Measurements from ENCODE around the gene LRMDA. TPM values are rescaled to one million over a fixed set of nuclear protein-coding genes. Genes with fewer than 3 reads are reported as not detected.

Gene LRMDA
- total and polyA plus RNA-seq, 2 donors (not counting 3 experiments of a cell fraction or from before 2014, with no cell fraction given), result 9.7 to 18.0 TPM

DNA sequence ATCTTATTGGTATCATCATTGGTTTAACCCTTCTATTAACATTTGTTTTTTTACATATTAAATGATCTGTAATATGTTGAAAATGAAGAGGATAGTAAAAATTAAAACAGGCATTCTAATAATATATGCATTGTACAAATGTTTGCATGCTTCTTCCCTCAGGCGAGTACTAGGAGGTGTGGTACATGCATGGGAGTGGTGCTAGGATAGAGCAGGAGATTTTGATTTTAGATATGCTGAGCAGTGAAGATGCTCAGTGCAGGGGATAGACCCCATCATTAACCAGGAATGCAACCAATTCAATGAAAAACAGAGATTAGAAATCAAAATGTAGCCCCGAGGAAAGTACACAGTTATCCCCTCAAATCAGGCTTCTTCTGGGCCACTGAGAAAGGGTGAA is 916.4 kb downstream of the LRMDA start:
- Histone ChIP-seq H2AFZ (ENCODE audit: low read depth, low read length) (no peak overlapping the region), H3K4me3 (replicated peaks in 1 of 3; ENCODE audit: insufficient read depth in 1 of 3, low read depth in 1 of 3, low read length in 3 of 3) (no peak overlapping the region), H3K4me1 (ENCODE audit: control insufficient read depth, extremely low read depth, insufficient read depth, low read length) (peaks cover 14% of the 10 kb centered on the region), H3K9ac (replicated peaks; ENCODE audit: extremely low read depth, insufficient read depth, low read length) (no peak overlapping the region), H3K9me3 (replicated peaks; ENCODE audit: control insufficient read depth, insufficient read depth, low read length) (no peaks in the 10 kb centered on the region), H3K27me3 (ENCODE audit: control insufficient read depth in 2 of 2, insufficient read depth in 2 of 2, low read length in 2 of 2) (no peaks in the 10 kb centered on the region), H3K9me1 (replicated peaks; ENCODE audit: control insufficient read depth, extremely low read depth, insufficient read depth, low read length) (no peaks in the 10 kb centered on the region), H3K27ac (ENCODE audit: insufficient read depth, low read depth, low read length) (no peak overlapping the region), H3K36me3 (ENCODE audit: control insufficient read depth in 2 of 2, extremely low read depth in 1 of 2, insufficient read depth in 2 of 2, low read length in 2 of 2) (no peaks in the 10 kb centered on the region), H3K79me2 (ENCODE audit: control insufficient read depth, insufficient read depth, low read length) (no peaks in the 10 kb centered on the region), H3K4me2 (ENCODE audit: insufficient read depth, low read length) (no peak overlapping the region), H4K20me1 (replicated peaks; ENCODE audit: control insufficient read depth, extremely low read depth, insufficient read depth, low read length) (no peaks in the 10 kb centered on the region)
- ChIA-PET CTCF (no interaction called here), POLR2A (no interaction called here)
- FAIRE-seq, result no peak
- no peak for DNase-seq (ENCODE audit: low read depth, low spot score)
- TF ChIP-seq EZH2 (IDR thresholded peaks at IDR 0.05; ENCODE audit: borderline replicate concordance, low read depth, low read length, severe bottlenecking) (no peak), JUN (IDR thresholded peaks at IDR 0.05; ENCODE audit: borderline replicate concordance, insufficient read depth, insufficient read length, low read depth) (no peak), GATA2 (IDR thresholded peaks at IDR 0.05; ENCODE audit: insufficient read depth, insufficient read length, low read depth, low read length) (no peak), FOS (IDR thresholded peaks at IDR 0.05; ENCODE audit: borderline replicate concordance, insufficient read depth, low read length) (no peak), POLR2A (IDR thresholded peaks at IDR 0.05; ENCODE audit: low read depth, low read length) (no peak), MYC (IDR thresholded peaks at IDR 0.05; ENCODE audit: low read depth, low read length) (no peak), POLR2AphosphoS5 (IDR thresholded peaks at IDR 0.05; ENCODE audit: insufficient read depth, low read depth, low read length) (no peak)
- TF ChIP-seq, protein P1, sequence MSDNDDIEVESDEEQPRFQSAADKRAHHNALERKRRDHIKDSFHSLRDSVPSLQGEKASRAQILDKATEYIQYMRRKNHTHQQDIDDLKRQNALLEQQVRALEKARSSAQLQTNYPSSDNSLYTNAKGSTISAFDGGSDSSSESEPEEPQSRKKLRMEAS (IDR thresholded peaks at IDR 0.05; ENCODE audit: insufficient read depth, insufficient read length), result no peak
- TF ChIP-seq, protein P2, sequence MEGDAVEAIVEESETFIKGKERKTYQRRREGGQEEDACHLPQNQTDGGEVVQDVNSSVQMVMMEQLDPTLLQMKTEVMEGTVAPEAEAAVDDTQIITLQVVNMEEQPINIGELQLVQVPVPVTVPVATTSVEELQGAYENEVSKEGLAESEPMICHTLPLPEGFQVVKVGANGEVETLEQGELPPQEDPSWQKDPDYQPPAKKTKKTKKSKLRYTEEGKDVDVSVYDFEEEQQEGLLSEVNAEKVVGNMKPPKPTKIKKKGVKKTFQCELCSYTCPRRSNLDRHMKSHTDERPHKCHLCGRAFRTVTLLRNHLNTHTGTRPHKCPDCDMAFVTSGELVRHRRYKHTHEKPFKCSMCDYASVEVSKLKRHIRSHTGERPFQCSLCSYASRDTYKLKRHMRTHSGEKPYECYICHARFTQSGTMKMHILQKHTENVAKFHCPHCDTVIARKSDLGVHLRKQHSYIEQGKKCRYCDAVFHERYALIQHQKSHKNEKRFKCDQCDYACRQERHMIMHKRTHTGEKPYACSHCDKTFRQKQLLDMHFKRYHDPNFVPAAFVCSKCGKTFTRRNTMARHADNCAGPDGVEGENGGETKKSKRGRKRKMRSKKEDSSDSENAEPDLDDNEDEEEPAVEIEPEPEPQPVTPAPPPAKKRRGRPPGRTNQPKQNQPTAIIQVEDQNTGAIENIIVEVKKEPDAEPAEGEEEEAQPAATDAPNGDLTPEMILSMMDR (IDR thresholded peaks at IDR 0.05; ENCODE audit: extremely low read depth in 1 of 2, insufficient read depth in 1 of 2, low read depth in 1 of 2, low read length in 2 of 2), result no peak
- no TSS peak for BruUV-seq (replicated peaks)
- dilution Hi-C loops (cut with MboI; ENCODE audit: extremely low pct_ligation_motif_present, low sequenced_read_pairs), result no loop called here
- intact Hi-C loops (cut with micrococcal nuclease), result no loop called here
